ENCODE results near the gene FGFR2. TPM values are rescaled to one million over a fixed set of nuclear protein-coding genes. Genes with fewer than 3 reads are reported as not detected.

Gene FGFR2
- total RNA-seq: 10 to 100 TPM in 1 of 4 donors, 1 to 10 TPM in 3; 8.4 to 16.5 (median 9.2) TPM

GRCh38 chr10:121598263-121599249 is at the start of gene FGFR2:
Gene FGFR2, minus strand, starts transcription at chr10:121598444. Its CDS starts 4,627 bp downstream, at chr10:121593817.
- H3K4me1 ChIP-seq: peaks cover 0 to 23% (median 9%) of the 10 kb centered on the region in 4 donors
- 2 to 4% methylated on average over 17 of the region's 92 CpGs for WGBS, 2 donors
- peak; percentile 56 to 63 for DNase-seq (ENCODE audit: low spot score in 2 of 2)

GRCh38 chr10:121647401-121647800 is 49.2 kb upstream of the FGFR2 start:
- TF ChIP-seq POLR2A (IDR thresholded peaks at IDR 0.05) (no peak), EP300 (IDR thresholded peaks at IDR 0.05) (no peak)
- TF ChIP-seq, protein P1, sequence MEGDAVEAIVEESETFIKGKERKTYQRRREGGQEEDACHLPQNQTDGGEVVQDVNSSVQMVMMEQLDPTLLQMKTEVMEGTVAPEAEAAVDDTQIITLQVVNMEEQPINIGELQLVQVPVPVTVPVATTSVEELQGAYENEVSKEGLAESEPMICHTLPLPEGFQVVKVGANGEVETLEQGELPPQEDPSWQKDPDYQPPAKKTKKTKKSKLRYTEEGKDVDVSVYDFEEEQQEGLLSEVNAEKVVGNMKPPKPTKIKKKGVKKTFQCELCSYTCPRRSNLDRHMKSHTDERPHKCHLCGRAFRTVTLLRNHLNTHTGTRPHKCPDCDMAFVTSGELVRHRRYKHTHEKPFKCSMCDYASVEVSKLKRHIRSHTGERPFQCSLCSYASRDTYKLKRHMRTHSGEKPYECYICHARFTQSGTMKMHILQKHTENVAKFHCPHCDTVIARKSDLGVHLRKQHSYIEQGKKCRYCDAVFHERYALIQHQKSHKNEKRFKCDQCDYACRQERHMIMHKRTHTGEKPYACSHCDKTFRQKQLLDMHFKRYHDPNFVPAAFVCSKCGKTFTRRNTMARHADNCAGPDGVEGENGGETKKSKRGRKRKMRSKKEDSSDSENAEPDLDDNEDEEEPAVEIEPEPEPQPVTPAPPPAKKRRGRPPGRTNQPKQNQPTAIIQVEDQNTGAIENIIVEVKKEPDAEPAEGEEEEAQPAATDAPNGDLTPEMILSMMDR (IDR thresholded peaks at IDR 0.05): no peak
- H3K27ac ChIP-seq: no peak overlapping the region
- no peak overlapping the region for H3K4me3 ChIP-seq
- DNase-seq (ENCODE audit: low spot score in 2 of 2): no peak
- H3K9me3 ChIP-seq: peaks cover 0 to 6% (median 0%) of the 10 kb centered on the region in 4 donors
- WGBS, 2 donors: 71 to 81% methylated on average over 4 of the region's 4 CpGs
- no peaks in the 10 kb centered on the region for H3K4me1 ChIP-seq
- no peaks in the 10 kb centered on the region for H3K36me3 ChIP-seq
- no peaks in the 10 kb centered on the region for H3K27me3 ChIP-seq

More at GRCh38 chr10:121598263-121599249, at the start of gene FGFR2:
- TF ChIP-seq POLR2A (IDR thresholded peaks at IDR 0.05) (peak in 1 of 2 donors; percentile 50), EP300 (IDR thresholded peaks at IDR 0.05) (no peak)
- peak within 1 kb of the TSS in 3 of 4 donors; percentile 21 to 73 (median 71) for H3K27ac ChIP-seq
- H3K9me3 ChIP-seq: no peaks in the 10 kb centered on the region
- H3K4me3 ChIP-seq: peak within 1 kb of the TSS; percentile 22 to 55 (median 41)
- H3K27me3 ChIP-seq: peaks cover 0 to 68% of the 10 kb centered on the region in 2 donors
- H3K36me3 ChIP-seq: no peaks in the 10 kb centered on the region

- Histone ChIP-seq H3K9me3 (peaks cover 0 to 18% (median 0%) of the 10 kb centered on the region in 4 donors), H3K27me3 (no peaks in the 10 kb centered on the region), H3K27ac (no peak overlapping the region), H3K4me3 (no peak overlapping the region), H3K4me1 (no peaks in the 10 kb centered on the region), H3K36me3 (no peaks in the 10 kb centered on the region)
- TF ChIP-seq, protein P1 (IDR thresholded peaks at IDR 0.05): no peak
- TF ChIP-seq EP300 (IDR thresholded peaks at IDR 0.05): no peak
- no peak for TF ChIP-seq POLR2A (IDR thresholded peaks at IDR 0.05)
- no peak for DNase-seq (ENCODE audit: low spot score in 2 of 2)
- 84 to 85% methylated on average over 7 of the region's 7 CpGs for WGBS, 2 donors
These were observed 47.5 kb upstream of the FGFR2 start for GRCh38 chr10:121645696-121646095.

- Histone ChIP-seq H3K27ac (no peak overlapping the region), H3K27me3 (no peaks in the 10 kb centered on the region), H3K36me3 (no peaks in the 10 kb centered on the region), H3K9me3 (peaks cover 0 to 27% (median 0%) of the 10 kb centered on the region in 4 donors), H3K4me3 (no peak overlapping the region), H3K4me1 (no peaks in the 10 kb centered on the region)
- no peak for DNase-seq (ENCODE audit: low spot score in 2 of 2)
- TF ChIP-seq, protein P1 (IDR thresholded peaks at IDR 0.05): no peak
- TF ChIP-seq EP300 (IDR thresholded peaks at IDR 0.05) (no peak), POLR2A (IDR thresholded peaks at IDR 0.05) (no peak)
- WGBS, 2 donors: 50 to 75% methylated on average over 1 of the region's 2 CpGs
These were observed 46.3 kb upstream of the FGFR2 start for GRCh38 chr10:121644501-121644900.

DNA sequence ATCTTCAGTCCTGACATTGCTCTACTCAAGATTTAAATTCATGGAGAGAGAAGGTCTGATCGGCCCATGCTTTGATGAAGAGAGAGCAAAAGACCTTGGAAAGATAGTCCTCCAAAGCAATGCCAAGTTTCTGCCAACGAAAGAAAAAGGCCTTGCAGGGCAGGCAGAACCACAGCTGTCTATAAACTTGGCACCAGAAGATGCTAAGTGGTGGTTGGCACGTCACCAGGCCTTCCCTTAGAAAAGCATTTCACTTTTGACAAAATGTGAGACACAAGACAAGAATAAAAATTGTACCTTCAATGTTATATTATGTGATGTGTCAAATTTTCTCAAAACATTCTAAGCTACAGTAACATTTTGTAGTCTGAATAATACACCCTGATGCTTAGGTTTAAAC is 42.0 kb upstream of the FGFR2 start:
- WGBS, 2 donors: 74 to 81% methylated on average over 3 of the region's 3 CpGs
- no peaks in the 10 kb centered on the region for H3K4me1 ChIP-seq

More for the DNA sequence above, 42.0 kb upstream of the FGFR2 start:
- Histone ChIP-seq H3K4me3 (no peak overlapping the region), H3K36me3 (no peaks in the 10 kb centered on the region), H3K9me3 (peaks cover 0 to 56% (median 0%) of the 10 kb centered on the region in 4 donors), H3K27me3 (no peaks in the 10 kb centered on the region), H3K27ac (no peak overlapping the region)
- TF ChIP-seq EP300 (IDR thresholded peaks at IDR 0.05): no peak
- TF ChIP-seq, protein P1 (IDR thresholded peaks at IDR 0.05): no peak
- no peak for TF ChIP-seq POLR2A (IDR thresholded peaks at IDR 0.05)
- no peak for DNase-seq (ENCODE audit: low spot score in 2 of 2)

Measured in tibial nerve (tissue), 4 donors.